GM12891 (cell line): ENCODE data around the gene PRKCB.
"Not testable (repeated sequence)": the region's sequence is repeated elsewhere in the genome, so short reads cannot be mapped to it uniquely, and the experiment has no call there.

Experiments
- DNase-seq: peaks from one replicate; pipeline ENCODE4 v3.0.0; 2011; ENCODE audit warnings: low spot score; ENCODE audit not compliant: insufficient read length
- FAIRE-seq: peaks from 2 replicates; lab custom pipeline; 2011; peaks lifted over from hg19 to GRCh38; lab: Jason Lieb, UNC
- PAX5 ChIP-seq: IDR thresholded peaks from 2 replicates; pipeline ENCODE4 v1.6.1; 2011; ENCODE audit warnings: low read length, moderate library complexity, mild to moderate bottlenecking; ENCODE audit not compliant: insufficient read depth, severe bottlenecking
- POLR2A ChIP-seq: IDR thresholded peaks from 2 replicates; pipeline ENCODE4 v1.6.1; 2011; ENCODE audit warnings: low read depth, low read length, control low read depth
- POLR2AphosphoS5 ChIP-seq: IDR thresholded peaks from 2 replicates; pipeline ENCODE4 v1.6.1; 2011; ENCODE audit warnings: low read depth, low read length, control low read depth
- POU2F2 ChIP-seq: IDR thresholded peaks from 2 replicates; pipeline ENCODE4 v1.6.1; 2011; ENCODE audit warnings: low read depth, mild to moderate bottlenecking, control low read depth, low read length, moderate library complexity
- SPI1 ChIP-seq: IDR thresholded peaks from 2 replicates; pipeline ENCODE4 v1.6.1; 2011; ENCODE audit warnings: low read depth, low read length, control low read depth
- TAF1 ChIP-seq: IDR thresholded peaks from 2 replicates; pipeline ENCODE4 v1.6.1; 2011; ENCODE audit warnings: low read depth, low read length, control low read depth

The PRKCB gene

DNA sequence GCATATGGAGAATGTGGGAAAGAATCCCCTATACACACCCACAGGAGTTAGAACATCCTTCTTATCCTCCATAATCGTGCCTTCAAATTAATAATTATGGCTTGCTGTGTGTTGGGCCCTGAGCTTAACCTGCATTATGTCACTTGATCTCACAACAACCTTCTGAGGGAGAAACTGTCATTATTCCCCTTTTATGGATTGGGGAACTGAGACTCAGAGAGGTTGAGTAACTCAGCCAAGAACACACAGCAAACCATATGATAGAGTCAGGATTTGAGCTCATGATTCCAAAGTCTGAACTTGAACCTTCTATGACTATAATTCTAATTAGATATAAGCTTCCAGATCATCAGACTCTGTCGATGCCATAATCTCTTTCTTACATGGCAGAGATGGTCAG lies 306.1 kb downstream of the PRKCB start:
- TF ChIP-seq POLR2AphosphoS5 = no peak
- TF ChIP-seq TAF1 = no peak
- TF ChIP-seq SPI1 = no peak
- TF ChIP-seq PAX5 = no peak
- TF ChIP-seq POLR2A = no peak
- TF ChIP-seq POU2F2 = no peak
- FAIRE-seq = no peak
- DNase-seq = no peak

GRCh38 chr16:24145927-24146326 lies 310.1 kb downstream of the PRKCB start:
- no peak for FAIRE-seq
- no peak for TF ChIP-seq TAF1
- no peak for TF ChIP-seq PAX5
- TF ChIP-seq SPI1 = no peak
- no peak for TF ChIP-seq POU2F2
- no peak for TF ChIP-seq POLR2A
- no peak for TF ChIP-seq POLR2AphosphoS5
- DNase-seq = no peak

DNA sequence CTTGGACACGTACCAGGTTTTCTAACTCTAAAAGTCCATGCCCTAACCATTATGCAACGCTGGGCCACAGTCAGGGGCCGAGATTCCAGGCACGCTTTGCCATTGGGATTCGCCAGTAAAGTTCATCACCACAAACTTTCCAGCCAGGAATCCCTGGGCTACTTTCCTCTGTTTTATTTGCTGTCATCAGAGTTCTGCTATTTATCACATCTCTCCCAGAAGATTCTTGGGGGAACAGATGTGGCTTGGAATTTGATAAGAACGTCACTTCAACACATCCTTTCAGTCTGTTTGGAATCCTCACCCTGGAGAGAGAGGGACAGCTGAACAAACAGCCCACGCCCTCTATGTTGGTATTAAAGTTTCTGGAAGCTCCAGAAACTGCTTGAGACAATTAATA lies 310.7 kb downstream of the PRKCB start:
- FAIRE-seq (no peak), DNase-seq (no peak)
- TF ChIP-seq PAX5 (no peak), POU2F2 (no peak), SPI1 (no peak), POLR2AphosphoS5 (no peak), POLR2A (no peak), TAF1 (no peak)

DNA sequence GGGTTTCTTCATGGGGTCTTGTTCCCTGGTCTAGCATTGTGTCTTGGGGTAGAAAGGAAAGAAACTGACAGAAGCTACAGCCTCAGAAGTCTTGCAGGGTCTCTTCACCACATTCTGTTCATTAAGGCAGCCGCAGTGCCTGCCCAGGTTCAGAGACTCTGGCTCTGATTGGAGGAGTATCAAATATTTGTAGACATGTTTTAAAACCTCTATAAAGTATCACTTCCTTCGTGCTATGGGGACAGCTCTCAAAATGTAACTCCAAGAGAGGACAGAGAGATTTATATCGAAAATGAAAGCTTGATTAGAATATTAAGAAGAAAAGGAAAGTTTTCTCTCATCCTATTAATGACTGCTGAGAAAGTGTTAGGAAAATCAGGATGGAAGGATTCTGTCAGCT lies 313.3 kb downstream of the PRKCB start:
- TF ChIP-seq POLR2A (no peak), POLR2AphosphoS5 (no peak), PAX5 (no peak), SPI1 (peak; percentile 65), TAF1 (no peak)
- DNase-seq (no peak), FAIRE-seq (no peak)

DNA sequence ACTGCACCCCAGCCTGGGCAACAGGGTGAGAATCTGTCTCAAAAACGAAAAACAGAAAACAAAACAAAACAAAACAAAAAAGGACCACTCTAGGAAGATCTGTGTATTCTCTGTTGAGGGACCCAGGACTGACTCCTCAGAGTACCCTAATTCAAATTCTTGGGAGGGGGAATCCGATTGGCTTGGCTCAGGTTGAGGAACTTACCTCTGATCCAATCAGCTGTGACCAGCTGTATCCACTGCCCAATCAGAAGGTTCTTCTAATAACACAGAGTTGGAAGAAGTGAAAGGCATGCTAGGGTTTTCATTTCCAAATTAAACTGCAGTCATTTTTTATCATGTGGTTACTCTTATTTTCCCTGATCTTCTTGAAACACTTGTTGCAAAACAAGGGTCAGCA lies 314.5 kb downstream of the PRKCB start:
- no peak for FAIRE-seq
- TF ChIP-seq POLR2A (no peak), TAF1 (no peak), SPI1 (no peak), PAX5 (no peak), POU2F2 (no peak), POLR2AphosphoS5 (no peak)
- DNase-seq = no peak

GRCh38 chr16:24151482-24151939 lies 315.7 kb downstream of the PRKCB start:
- DNase-seq (no peak), FAIRE-seq (peak; percentile 38)
- TF ChIP-seq POU2F2 (no peak), SPI1 (no peak), POLR2A (no peak), PAX5 (no peak), TAF1 (no peak), POLR2AphosphoS5 (no peak)

DNA sequence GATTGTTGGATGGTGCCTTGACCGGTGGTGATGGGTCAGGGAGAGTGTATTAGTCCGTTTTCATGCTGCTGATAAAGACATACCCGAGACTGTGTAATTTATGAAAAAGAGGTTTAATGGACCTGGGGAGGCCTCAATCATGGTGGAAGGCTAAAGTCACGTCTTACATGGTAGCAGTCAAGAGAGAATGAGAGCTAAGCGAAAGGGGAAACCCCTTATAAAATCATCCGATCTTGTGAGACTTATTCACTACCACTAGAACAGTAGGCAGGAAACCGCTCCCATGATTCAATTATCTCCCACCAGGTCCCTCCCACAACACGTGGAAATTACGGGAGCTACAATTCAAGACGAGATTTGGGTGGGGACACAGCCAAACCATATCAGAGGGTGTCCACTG lies 316.3 kb downstream of the PRKCB start:
- not testable (repeated sequence) for DNase-seq, FAIRE-seq

- no peak for FAIRE-seq
- TF ChIP-seq POLR2AphosphoS5 (no peak), SPI1 (no peak), TAF1 (no peak), POLR2A (no peak), POU2F2 (no peak), PAX5 (no peak)
Observed at GRCh38 chr16:24152826-24153225, 317.0 kb downstream of the PRKCB start.

GRCh38 chr16:24156777-24157176 lies 321.0 kb downstream of the PRKCB start:
- DNase-seq = no peak
- no peak for TF ChIP-seq SPI1
- no peak for TF ChIP-seq TAF1
- TF ChIP-seq POLR2AphosphoS5 = no peak
- no peak for TF ChIP-seq POU2F2
- TF ChIP-seq PAX5 = no peak
- no peak for FAIRE-seq

More at GRCh38 chr16:24152826-24153225, 317.0 kb downstream of the PRKCB start:
- DNase-seq = no peak

GRCh38 chr16:24163935-24164334 lies 328.2 kb downstream of the PRKCB start:
- TF ChIP-seq POU2F2 (no peak), PAX5 (no peak), TAF1 (no peak), POLR2A (no peak), SPI1 (no peak), POLR2AphosphoS5 (no peak)
- DNase-seq = no peak
- FAIRE-seq = no peak

GRCh38 chr16:24164416-24164815 lies 328.6 kb downstream of the PRKCB start:
- TF ChIP-seq POLR2A (no peak), TAF1 (no peak), PAX5 (no peak), SPI1 (no peak), POLR2AphosphoS5 (no peak), POU2F2 (no peak)
- DNase-seq (no peak), FAIRE-seq (no peak)
